ENCODE data around the gene PTX4. TPM values are rescaled to one million over a fixed set of nuclear protein-coding genes. Genes with fewer than 3 reads are reported as not detected.

The PTX4 gene
- total and polyA plus RNA-seq, 9 of the 15 experiments (the other 6 are each of a cell fraction or from before 2014, with no cell fraction given) = 0.11 TPM; not detected in 8

- no peak for ATAC-seq
- POLR2A ChIA-PET = no interaction called here
- H3K27me3 ChIP-seq (ENCODE audit: control insufficient read depth in 2 of 2, insufficient read depth in 2 of 2, low read length in 2 of 2) = no peaks in the 10 kb centered on the region
- TF ChIP-seq ZNF589 (CRISPR knock-in tag; IDR thresholded peaks at IDR 0.05; ENCODE audit: low read depth) = no peak
- peak; percentile 49; the same call in 1 of the 2 replicates for TF ChIP-seq POLR2G (IDR thresholded peaks at IDR 0.05; ENCODE audit: low read depth, low read length)
- 96% methylated on average over 9 of the region's 23 CpGs for WGBS (ENCODE audit: insufficient coverage, low coverage, missing lambda C conversion rate)
- H3K27ac ChIP-seq (ENCODE audit: extremely low read depth, low read depth, low read length) = no peak overlapping the region
- H4K20me1 ChIP-seq (replicated peaks; ENCODE audit: control insufficient read depth, insufficient read depth, low read length) = no peaks in the 10 kb centered on the region; the same call in 1 of the 2 replicates
- H3K4me3 ChIP-seq = no peak overlapping the region
- CTCF ChIA-PET (ENCODE audit: low intra/inter-chr PET ratio) = no interaction called here
- no peak for DNase-seq (ENCODE audit: extremely low read depth in 1 of 4, low spot score in 3 of 4)
- intact Hi-C loops (cut with micrococcal nuclease) = no loop called here
- no peak overlapping the region for H2AFZ ChIP-seq (ENCODE audit: low read depth, low read length)
- no peak overlapping the region for H3K4me2 ChIP-seq (ENCODE audit: insufficient read depth, low read length)
- FAIRE-seq = no peak
- BruUV-seq (replicated peaks) = no TSS peak
- peaks cover 86% of the 10 kb centered on the region; the same call in 2 of the 3 replicates for H3K36me3 ChIP-seq (ENCODE audit: control insufficient read depth, insufficient read depth, low read length)
- in situ Hi-C loops (cut with MboI) = no loop called here
- no peaks in the 10 kb centered on the region for H3K9me1 ChIP-seq (ENCODE audit: control insufficient read depth, insufficient read depth, low read length)
- H3K4me1 ChIP-seq (replicated peaks in 1 of 2; ENCODE audit: control insufficient read depth in 2 of 2, insufficient read depth in 2 of 2, low read length in 2 of 2) = peaks cover 0 to 29% of the 10 kb centered on the region in 2 experiments; a peak in 2 of 5 replicates
- no peak overlapping the region for H3K9ac ChIP-seq (ENCODE audit: insufficient read depth in 1 of 2, low read depth in 2 of 2, low read length in 2 of 2)
- H3K9me3 ChIP-seq (replicated peaks; ENCODE audit: control insufficient read depth, insufficient read depth, low read depth, low read length) = no peaks in the 10 kb centered on the region
- no peaks in the 10 kb centered on the region for H3K79me2 ChIP-seq (ENCODE audit: control insufficient read depth, insufficient read depth, low read length)
Observed at GRCh38 chr16:1501630-1502029, 12.9 kb upstream of the PTX4 start.

- Histone ChIP-seq H3K27ac (ENCODE audit: extremely low read depth, low read depth, low read length) (no peak overlapping the region), H3K9ac (ENCODE audit: insufficient read depth in 1 of 2, low read depth in 2 of 2, low read length in 2 of 2) (no peak overlapping the region), H3K4me3 (no peak overlapping the region), H3K9me3 (replicated peaks; ENCODE audit: control insufficient read depth, insufficient read depth, low read depth, low read length) (no peaks in the 10 kb centered on the region), H3K27me3 (ENCODE audit: control insufficient read depth in 2 of 2, insufficient read depth in 2 of 2, low read length in 2 of 2) (no peaks in the 10 kb centered on the region), H3K36me3 (ENCODE audit: control insufficient read depth, insufficient read depth, low read length) (peaks cover 86% of the 10 kb centered on the region; the same call in 2 of the 3 replicates), H2AFZ (ENCODE audit: low read depth, low read length) (no peak overlapping the region), H3K4me1 (replicated peaks in 1 of 2; ENCODE audit: control insufficient read depth in 2 of 2, insufficient read depth in 2 of 2, low read length in 2 of 2) (peaks cover 0 to 38% of the 10 kb centered on the region in 2 experiments; a peak in 2 of 5 replicates), H3K9me1 (ENCODE audit: control insufficient read depth, insufficient read depth, low read length) (no peaks in the 10 kb centered on the region), H3K4me2 (ENCODE audit: insufficient read depth, low read length) (no peak overlapping the region), H3K79me2 (ENCODE audit: control insufficient read depth, insufficient read depth, low read length) (0 out of 3 replicates have a peak, but pooled peaks cover 3% of the 10 kb centered on the region), H4K20me1 (replicated peaks; ENCODE audit: control insufficient read depth, insufficient read depth, low read length) (no peaks in the 10 kb centered on the region; the same call in 1 of the 2 replicates)
- intact Hi-C loops (cut with micrococcal nuclease) (no loop called here), in situ Hi-C loops (cut with MboI) (no loop called here)
- ATAC-seq = no peak
- ChIA-PET POLR2A (interaction anchor here (1.1 kb wide), 1 partner anchor 10 kb away, joined by 4 read pairs; no protein-coding TSS in a partner anchor), CTCF (ENCODE audit: low intra/inter-chr PET ratio) (no interaction called here)
- no TSS peak for BruUV-seq (replicated peaks)
- TF ChIP-seq ESRRA (IDR thresholded peaks at IDR 0.05; ENCODE audit: borderline replicate concordance, low read depth) = no peak
- peak; percentile 31 for TF ChIP-seq RBFOX2 (IDR thresholded peaks at IDR 0.05; ENCODE audit: low read depth, low read length)
- 99% methylated on average over 29 of the region's 44 CpGs for WGBS (ENCODE audit: insufficient coverage, low coverage, missing lambda C conversion rate)
- DNase-seq (ENCODE audit: extremely low read depth in 1 of 4, low spot score in 3 of 4) = no peak
- FAIRE-seq = no peak
Observed at GRCh38 chr16:1500465-1501150, 11.9 kb upstream of the PTX4 start.
